Measurements from ENCODE around the gene SIRPD.
"Not testable (repeated sequence)": the region's sequence is repeated elsewhere in the genome, so short reads cannot be mapped to it uniquely, and the experiment has no call there.

The SIRPD gene

GRCh38 chr20:1557605-1558004, at the start of gene SIRPD:
Gene SIRPD, minus strand, starts transcription at chr20:1557705. Its CDS starts 52 bp downstream, at chr20:1557653.
- DNase-seq (ENCODE audit: extremely low read depth, low read depth): no peak
- TF ChIP-seq, protein P1, sequence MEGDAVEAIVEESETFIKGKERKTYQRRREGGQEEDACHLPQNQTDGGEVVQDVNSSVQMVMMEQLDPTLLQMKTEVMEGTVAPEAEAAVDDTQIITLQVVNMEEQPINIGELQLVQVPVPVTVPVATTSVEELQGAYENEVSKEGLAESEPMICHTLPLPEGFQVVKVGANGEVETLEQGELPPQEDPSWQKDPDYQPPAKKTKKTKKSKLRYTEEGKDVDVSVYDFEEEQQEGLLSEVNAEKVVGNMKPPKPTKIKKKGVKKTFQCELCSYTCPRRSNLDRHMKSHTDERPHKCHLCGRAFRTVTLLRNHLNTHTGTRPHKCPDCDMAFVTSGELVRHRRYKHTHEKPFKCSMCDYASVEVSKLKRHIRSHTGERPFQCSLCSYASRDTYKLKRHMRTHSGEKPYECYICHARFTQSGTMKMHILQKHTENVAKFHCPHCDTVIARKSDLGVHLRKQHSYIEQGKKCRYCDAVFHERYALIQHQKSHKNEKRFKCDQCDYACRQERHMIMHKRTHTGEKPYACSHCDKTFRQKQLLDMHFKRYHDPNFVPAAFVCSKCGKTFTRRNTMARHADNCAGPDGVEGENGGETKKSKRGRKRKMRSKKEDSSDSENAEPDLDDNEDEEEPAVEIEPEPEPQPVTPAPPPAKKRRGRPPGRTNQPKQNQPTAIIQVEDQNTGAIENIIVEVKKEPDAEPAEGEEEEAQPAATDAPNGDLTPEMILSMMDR (IDR thresholded peaks at IDR 0.05; ENCODE audit: low read depth, low read length): no peak

DNA sequence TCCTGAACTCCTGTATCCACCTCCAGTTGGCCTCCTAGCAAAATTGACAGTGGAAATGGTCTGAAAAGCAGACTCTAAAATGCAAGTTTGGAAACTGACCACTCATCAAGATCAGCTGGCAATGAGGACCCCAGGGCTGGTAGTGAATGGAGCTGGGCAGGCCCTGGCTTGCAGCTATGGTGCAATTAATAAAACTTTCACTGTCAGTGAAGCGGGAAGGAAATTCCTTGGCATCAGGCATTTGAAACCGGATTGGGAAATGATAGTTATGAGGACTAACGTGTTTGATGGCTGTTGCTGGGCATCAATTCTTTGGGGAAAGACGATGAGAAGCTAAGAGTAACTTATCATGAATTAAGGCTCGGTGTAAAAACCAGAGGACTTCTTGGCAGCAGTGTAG, 43.2 kb upstream of the SIRPD start:
- DNase-seq (ENCODE audit: extremely low read depth, low read depth): no peak
- TF ChIP-seq, protein P1 (IDR thresholded peaks at IDR 0.05; ENCODE audit: low read depth, low read length): no peak

DNA sequence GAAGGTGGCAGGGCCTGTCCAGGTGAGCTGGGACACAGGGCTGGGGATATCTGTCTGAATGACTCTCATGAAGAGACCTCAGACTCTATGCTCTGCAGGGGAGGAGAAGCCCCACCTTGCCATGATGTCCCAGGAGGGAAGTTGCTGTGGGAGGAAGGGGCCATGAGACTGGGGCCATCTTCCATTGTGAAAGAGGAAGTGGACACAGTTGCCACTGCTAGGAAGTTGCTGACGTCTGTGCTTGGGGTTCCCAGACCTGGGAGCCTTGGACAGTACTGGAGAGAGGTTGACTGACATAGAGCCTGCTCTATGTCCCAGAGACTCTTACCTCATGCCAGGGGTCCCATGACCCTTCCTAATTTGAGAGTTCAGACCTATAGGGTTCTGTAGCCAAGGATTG, 37.8 kb upstream of the SIRPD start:
- TF ChIP-seq, protein P1 (IDR thresholded peaks at IDR 0.05; ENCODE audit: low read depth, low read length): no peak

DNA sequence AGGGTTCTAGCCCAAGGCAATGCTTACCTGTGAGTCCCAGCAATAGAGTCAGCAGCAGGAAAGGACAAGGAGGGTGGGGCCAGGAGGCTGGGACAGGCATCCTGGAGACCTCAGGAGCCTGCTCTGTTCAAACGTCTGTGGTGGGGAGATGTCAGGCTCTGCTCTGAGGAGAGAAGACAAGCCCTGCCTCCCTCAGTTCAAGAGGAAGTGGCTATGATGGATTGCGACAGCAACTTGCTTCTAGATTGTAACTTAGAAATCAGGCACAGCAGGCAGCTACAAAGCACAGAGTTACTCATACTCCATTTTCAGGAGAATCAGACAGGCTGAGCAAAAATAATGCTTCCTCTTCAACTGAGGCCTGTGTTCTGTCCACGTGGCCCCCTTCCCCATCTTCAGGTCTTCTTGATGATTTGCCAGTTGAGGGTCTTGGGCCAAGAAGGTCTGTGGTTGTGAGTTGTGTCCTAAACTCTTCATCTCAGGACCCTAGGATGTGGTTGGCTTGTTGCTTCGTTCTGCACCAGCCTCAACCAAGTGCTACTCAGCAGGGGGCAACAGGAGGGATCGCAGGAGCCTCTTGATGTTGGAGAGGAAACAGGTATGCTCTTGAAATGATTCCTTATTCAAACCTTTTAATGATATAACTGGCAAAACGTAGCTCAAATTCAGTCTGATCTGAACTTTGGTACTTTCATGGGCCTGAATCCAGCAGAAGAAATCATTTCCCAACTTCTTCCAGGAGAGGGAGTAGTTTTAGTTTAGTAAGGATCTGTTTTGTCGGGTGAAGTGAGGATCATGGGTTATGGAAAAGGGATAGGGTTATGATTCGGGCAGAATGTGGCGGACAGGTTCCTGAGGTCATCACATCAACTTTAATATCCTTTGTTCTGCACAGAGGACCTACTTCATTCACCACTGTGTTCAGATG, 31.3 kb upstream of the SIRPD start:
- TF ChIP-seq, protein P1 (IDR thresholded peaks at IDR 0.05; ENCODE audit: low read depth, low read length): no peak
- DNase-seq (ENCODE audit: extremely low read depth, low read depth): no peak

More for the DNA sequence above, 37.8 kb upstream of the SIRPD start:
- no peak for DNase-seq (ENCODE audit: extremely low read depth, low read depth)

GRCh38 chr20:1587781-1588532, 30.5 kb upstream of the SIRPD start:
- DNase-seq (ENCODE audit: extremely low read depth, low read depth): no peak
- TF ChIP-seq, protein P1 (IDR thresholded peaks at IDR 0.05; ENCODE audit: low read depth, low read length): no peak

DNA sequence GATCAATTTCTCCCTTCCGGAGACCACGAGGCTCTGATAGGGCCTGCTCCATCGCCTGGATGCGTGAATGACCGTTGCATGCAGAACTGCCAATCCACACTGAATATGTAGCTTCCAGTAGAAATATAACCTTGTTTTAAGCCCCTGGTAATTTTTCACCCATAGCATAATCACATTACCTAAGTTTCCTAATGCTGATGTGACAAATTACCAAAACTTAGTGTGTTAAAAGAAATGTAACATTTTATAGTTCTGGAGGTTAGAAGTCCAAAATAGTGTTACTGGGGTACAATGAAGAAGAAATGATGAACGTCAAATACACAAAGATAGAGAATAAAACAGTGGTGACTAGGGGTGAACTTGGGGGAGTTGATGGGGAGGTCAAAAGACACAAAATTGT, 22.0 kb upstream of the SIRPD start:
- no peak for DNase-seq (ENCODE audit: extremely low read depth, low read depth)
- TF ChIP-seq, protein P1 (IDR thresholded peaks at IDR 0.05; ENCODE audit: low read depth, low read length): no peak

DNA sequence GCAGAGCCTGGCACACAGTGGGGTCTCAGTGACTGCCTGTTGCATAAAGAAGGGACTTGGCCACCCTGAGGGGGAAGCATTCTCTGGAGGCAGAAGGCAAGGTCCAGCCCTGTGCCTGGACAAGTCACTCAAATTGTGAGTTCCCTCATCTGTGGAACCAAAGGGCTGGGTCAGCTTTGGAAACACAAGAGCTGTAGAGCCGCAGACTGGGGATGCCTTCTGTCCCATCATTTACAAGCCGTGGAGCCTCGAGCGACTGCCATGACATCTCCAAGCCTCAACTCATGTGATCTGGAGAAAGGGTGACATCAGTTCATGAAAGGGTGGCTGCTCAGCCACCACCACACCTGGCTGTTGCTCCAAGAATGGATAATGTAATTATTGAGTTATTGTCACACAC, 20.4 kb upstream of the SIRPD start:
- no peak for DNase-seq (ENCODE audit: extremely low read depth, low read depth)
- TF ChIP-seq, protein P1 (IDR thresholded peaks at IDR 0.05; ENCODE audit: low read depth, low read length): no peak

- not testable (repeated sequence) for DNase-seq (ENCODE audit: extremely low read depth, low read depth)
Measured at GRCh38 chr20:1577313-1577712, 19.8 kb upstream of the SIRPD start.
